Loucy (cell line): ENCODE data around the gene RAI1.

Experiments used
- H2AFZ ChIP-seq: fragments of 200-600 bp; sonication (generic); 2 replicates; pipeline ENCODE4 v1.6.0; 2016; ENCODE audit warnings: antibody characterized with exemption, mild to moderate bottlenecking, low read length, moderate library complexity
- H3F3A ChIP-seq: fragments of 200-600 bp; 2 replicates; pipeline ENCODE4 v1.6.0; 2016; ENCODE audit warnings: antibody characterized with exemption, low read depth, mild to moderate bottlenecking
- H3K27me3 ChIP-seq: fragments of 200-600 bp; sonication (generic); 2 replicates; pipeline ENCODE4 v1.6.1; 2014; ENCODE audit warnings: low read length, mild to moderate bottlenecking; ENCODE audit not compliant: insufficient read depth, poor library complexity, severe bottlenecking
- H3K36me3 ChIP-seq: fragments of 200-600 bp; sonication (generic); 2 replicates; pipeline ENCODE4 v1.6.1; 2016; ENCODE audit warnings: low read length; ENCODE audit not compliant: insufficient read depth
- H3K4me1 ChIP-seq: fragments of 200-600 bp; sonication (generic); 2 replicates; pipeline ENCODE4 v1.5.1; 2014; ENCODE audit warnings: low read length, mild to moderate bottlenecking; ENCODE audit not compliant: insufficient read depth, poor library complexity, severe bottlenecking
- H3K4me2 ChIP-seq: fragments of 200-600 bp; sonication (generic); 2 replicates; pipeline ENCODE4 v1.6.0; 2014; ENCODE audit warnings: antibody characterized with exemption, low read length, low read depth, mild to moderate bottlenecking; ENCODE audit not compliant: poor library complexity, severe bottlenecking
- H3K4me3 ChIP-seq: fragments of 200-600 bp; sonication (generic); 2 replicates; pipeline ENCODE4 v1.5.1; 2014; ENCODE audit warnings: low read length, mild to moderate bottlenecking, mixed read lengths; ENCODE audit not compliant: poor library complexity, severe bottlenecking
- H3K79me2 ChIP-seq: fragments of 200-600 bp; sonication (generic); 2 replicates; pipeline ENCODE4 v1.6.1; 2014; ENCODE audit warnings: low read length; ENCODE audit not compliant: insufficient read depth
- H3K9ac ChIP-seq: fragments of 200-600 bp; sonication (generic); 2 replicates; pipeline ENCODE4 v1.6.0; 2014; ENCODE audit warnings: mild to moderate bottlenecking, low read depth, low read length, moderate library complexity; ENCODE audit not compliant: poor library complexity, severe bottlenecking
- H3K9me2 ChIP-seq: fragments of 200-600 bp; sonication (generic); replicated peaks from 2 replicates; pipeline ENCODE4 v1.6.1; 2016; ENCODE audit warnings: low read depth, low read length, mixed read lengths
- H3K9me3 ChIP-seq: fragments of 200-600 bp; sonication (generic); 2 replicates; pipeline ENCODE4 v1.6.1; 2014; ENCODE audit warnings: mild to moderate bottlenecking, antibody characterized with exemption, low read length, low read depth; ENCODE audit not compliant: insufficient read depth
- H4K20me1 ChIP-seq: fragments of 200-600 bp; sonication (generic); 2 replicates; pipeline ENCODE4 v1.6.0; 2014; ENCODE audit warnings: antibody characterized with exemption, low read length, mild to moderate bottlenecking; ENCODE audit not compliant: insufficient read depth, poor library complexity, severe bottlenecking
- CTCF ChIP-seq: fragments of 200-600 bp; sonication (generic); conservative IDR thresholded peaks from 2 replicates; pipeline ENCODE4 v1.5.1; 2014; ENCODE audit warnings: mild to moderate bottlenecking, antibody characterized with exemption, low read length
- EZH2phosphoT487 ChIP-seq: fragments of 200-600 bp; IDR thresholded peaks from 2 replicates; pipeline ENCODE4 v1.6.1; 2018; ENCODE audit warnings: antibody characterized with exemption, mild to moderate bottlenecking, moderate library complexity, borderline replicate concordance

The RAI1 gene

GRCh38 chr17:17826942-17827785, 145.9 kb downstream of the RAI1 start:
- TF ChIP-seq CTCF (no peak), EZH2phosphoT487 (no peak)
- peak overlapping the region; percentile 65 for H3K9ac ChIP-seq
- H3K79me2 ChIP-seq: peaks cover 19% of the 10 kb centered on the region
- H3F3A ChIP-seq: peaks cover 6% of the 10 kb centered on the region
- peak overlapping the region; percentile 92 for H3K4me2 ChIP-seq
- H3K9me2 ChIP-seq: no peaks in the 10 kb centered on the region
- peaks cover 5% of the 10 kb centered on the region for H4K20me1 ChIP-seq
- peak overlapping the region; percentile 65 for H3K4me3 ChIP-seq
- no peak overlapping the region for H2AFZ ChIP-seq
- no peaks in the 10 kb centered on the region for H3K9me3 ChIP-seq
- no peaks in the 10 kb centered on the region for H3K36me3 ChIP-seq
- H3K27me3 ChIP-seq: no peaks in the 10 kb centered on the region
- H3K4me1 ChIP-seq: peaks cover 47% of the 10 kb centered on the region

GRCh38 chr17:17827826-17828621, 146.8 kb downstream of the RAI1 start:
- Histone ChIP-seq H3K79me2 (peaks cover 10% of the 10 kb centered on the region), H3K27me3 (no peaks in the 10 kb centered on the region), H3K9me3 (no peaks in the 10 kb centered on the region), H3K9ac (no peak overlapping the region), H3K9me2 (no peaks in the 10 kb centered on the region), H3K36me3 (no peaks in the 10 kb centered on the region), H3K4me2 (no peak overlapping the region), H3F3A (peaks cover 6% of the 10 kb centered on the region), H4K20me1 (no peaks in the 10 kb centered on the region), H2AFZ (no peak overlapping the region), H3K4me3 (no peak overlapping the region), H3K4me1 (peaks cover 39% of the 10 kb centered on the region)
- TF ChIP-seq EZH2phosphoT487 (no peak), CTCF (no peak)

GRCh38 chr17:17830269-17830567, 149.0 kb downstream of the RAI1 start:
- Histone ChIP-seq H3F3A (peaks cover 6% of the 10 kb centered on the region), H3K4me3 (no peak overlapping the region), H2AFZ (no peak overlapping the region), H4K20me1 (no peaks in the 10 kb centered on the region), H3K4me2 (no peak overlapping the region), H3K4me1 (peaks cover 29% of the 10 kb centered on the region), H3K27me3 (no peaks in the 10 kb centered on the region), H3K9ac (no peak overlapping the region), H3K9me3 (no peaks in the 10 kb centered on the region), H3K36me3 (no peaks in the 10 kb centered on the region), H3K79me2 (no peaks in the 10 kb centered on the region), H3K9me2 (no peaks in the 10 kb centered on the region)
- TF ChIP-seq CTCF (no peak), EZH2phosphoT487 (no peak)
